H9 (cell line): ENCODE results near the gene CERKL. TPM values are rescaled to one million over a fixed set of nuclear protein-coding genes. Genes with fewer than 3 reads are reported as not detected.
A peak's percentile ranks its signal among the peaks of the same experiment; 100 is the strongest.

Experiments
- DNase-seq: peaks from one replicate; pipeline ENCODE4 v3.0.0-alpha.2; 2017
- H2AFZ ChIP-seq: one replicate; pipeline ENCODE4 v1.6.1; 2013; ENCODE audit warnings: mild to moderate bottlenecking, low read length, control low read depth, moderate library complexity
- H2AK5ac ChIP-seq: 2 replicates; pipeline ENCODE4 v1.6.1; 2013; ENCODE audit warnings: low read length, control low read depth, mixed read lengths; ENCODE audit not compliant: insufficient read length
- H2BK120ac ChIP-seq: one replicate; pipeline ENCODE4 v1.6.1; 2013; ENCODE audit warnings: low read depth, mild to moderate bottlenecking, low read length, control low read depth, inconsistent platforms; ENCODE audit not compliant: poor library complexity, severe bottlenecking
- H2BK12ac ChIP-seq: 2 replicates; pipeline ENCODE4 v1.6.1; 2013; ENCODE audit warnings: low read length, control low read depth, mixed read lengths, low read depth; ENCODE audit not compliant: insufficient read length
- H2BK15ac ChIP-seq: 2 replicates; pipeline ENCODE4 v1.6.1; 2013; ENCODE audit warnings: low read depth, low read length, control low read depth
- H2BK20ac ChIP-seq: one replicate; pipeline ENCODE4 v1.6.1; 2013; ENCODE audit warnings: low read depth, mild to moderate bottlenecking, low read length, control low read depth, inconsistent platforms; ENCODE audit not compliant: poor library complexity, severe bottlenecking
- H2BK5ac ChIP-seq: 2 replicates; pipeline ENCODE4 v1.6.1; 2013; ENCODE audit warnings: low read length, control low read depth, mixed read lengths; ENCODE audit not compliant: insufficient read length
- H3K14ac ChIP-seq: 2 replicates; pipeline ENCODE4 v1.6.1; 2013; ENCODE audit warnings: low read length, control low read depth; ENCODE audit not compliant: insufficient read depth
- H3K18ac ChIP-seq: 2 replicates; pipeline ENCODE4 v1.6.1; 2013; ENCODE audit warnings: low read depth, mild to moderate bottlenecking, mixed read lengths, low read length, control low read depth; ENCODE audit not compliant: insufficient read length
- H3K23ac ChIP-seq: 2 replicates; pipeline ENCODE4 v1.6.1; 2013; ENCODE audit warnings: low read length, control low read depth, mixed read lengths, low read depth; ENCODE audit not compliant: insufficient read length
- H3K23me2 ChIP-seq: 2 replicates; pipeline ENCODE4 v1.6.1; 2013; ENCODE audit warnings: low read depth, mild to moderate bottlenecking, mixed read lengths, low read length, control low read depth; ENCODE audit not compliant: insufficient read length, poor library complexity, severe bottlenecking
- H3K27ac ChIP-seq: 2 replicates; pipeline ENCODE4 v1.5.1; 2013; ENCODE audit warnings: low read length, control low read depth, mixed read lengths, low read depth; ENCODE audit not compliant: insufficient read length
- H3K27me3 ChIP-seq: 2 replicates; pipeline ENCODE4 v1.6.1; 2013; ENCODE audit warnings: low read length, control low read depth, inconsistent platforms; ENCODE audit not compliant: insufficient read depth
- H3K4ac ChIP-seq: 2 replicates; pipeline ENCODE4 v1.6.1; 2013; ENCODE audit warnings: low read depth, mild to moderate bottlenecking, control low read depth, inconsistent platforms, low read length, moderate library complexity
- H3K4me1 ChIP-seq: 2 replicates; pipeline ENCODE4 v1.6.1; 2013; ENCODE audit warnings: low read length, control low read depth, inconsistent platforms; ENCODE audit not compliant: insufficient read depth
- H3K4me2 ChIP-seq: 2 replicates; pipeline ENCODE4 v1.6.1; 2013; ENCODE audit warnings: low read length, control low read depth, mixed read lengths; ENCODE audit not compliant: insufficient read length, insufficient read depth
- H3K56ac ChIP-seq: 2 replicates; pipeline ENCODE4 v1.6.1; 2013; ENCODE audit warnings: low read depth, mild to moderate bottlenecking, mixed read lengths, low read length, control low read depth; ENCODE audit not compliant: insufficient read length
- H3K79me1 ChIP-seq: 2 replicates; pipeline ENCODE4 v1.6.1; 2013; ENCODE audit warnings: low read depth, mild to moderate bottlenecking, moderate library complexity, low read length, control low read depth, inconsistent platforms; ENCODE audit not compliant: insufficient read depth, poor library complexity, severe bottlenecking
- H3K79me2 ChIP-seq: 2 replicates; pipeline ENCODE4 v1.6.1; 2013; ENCODE audit warnings: low read length, control low read depth, inconsistent platforms; ENCODE audit not compliant: insufficient read depth
- H3K9ac ChIP-seq: 2 replicates; pipeline ENCODE4 v1.6.1; 2013; ENCODE audit warnings: low read length, control low read depth, mixed read lengths; ENCODE audit not compliant: insufficient read length; ENCODE audit errors: extremely low read depth
- H3K9me3 ChIP-seq: one replicate; pipeline ENCODE4 v1.6.1; 2013; ENCODE audit warnings: low read depth, low read length, inconsistent platforms; ENCODE audit not compliant: control insufficient read depth
- H3T11ph ChIP-seq: one replicate; pipeline ENCODE4 v1.6.1; 2013; ENCODE audit warnings: mild to moderate bottlenecking, low read length, control low read depth, inconsistent platforms
- H4K20me1 ChIP-seq: one replicate; pipeline ENCODE4 v1.6.1; 2013; ENCODE audit not compliant: control insufficient read depth, insufficient read length, insufficient read depth
- H4K5ac ChIP-seq: 2 replicates; pipeline ENCODE4 v1.6.1; 2013; ENCODE audit warnings: low read depth, mild to moderate bottlenecking, mixed read lengths, low read length, control low read depth; ENCODE audit not compliant: insufficient read length
- H4K8ac ChIP-seq: replicated peaks from 2 replicates; pipeline ENCODE4 v1.6.1; 2013; ENCODE audit warnings: low read length, control low read depth, mixed read lengths, low read depth; ENCODE audit not compliant: insufficient read length
- H4K91ac ChIP-seq: 2 replicates; pipeline ENCODE4 v1.6.1; 2013; ENCODE audit warnings: low read depth, mild to moderate bottlenecking, moderate library complexity, mixed read lengths, low read length, control low read depth; ENCODE audit not compliant: insufficient read length
- H3K27ac Mint-ChIP-seq, 3 experiments: 2 replicates in 2 of 3; 3 replicates in 1 of 3; pipeline ENCODE4 v1.8.0; 2020 to 2021; ENCODE audit warnings: mixed read lengths in 3 of 3, mild to moderate bottlenecking in 1 of 3, moderate library complexity in 1 of 3
- H3K27me3 Mint-ChIP-seq: 2 replicates; pipeline ENCODE4 v1.8.0; 2021; ENCODE audit warnings: low read depth, mild to moderate bottlenecking, moderate library complexity, mixed read lengths
- H3K36me3 Mint-ChIP-seq, 3 experiments: 2 replicates in 2 of 3; 3 replicates in 1 of 3; pipeline ENCODE4 v1.8.0; 2020 to 2021; ENCODE audit warnings: low read depth in 3 of 3, mixed read lengths in 3 of 3; ENCODE audit not compliant: insufficient read depth in 1 of 3
- H3K4me1 Mint-ChIP-seq, 2 experiments: 2 replicates each; pipeline ENCODE4 v1.8.0; 2020; ENCODE audit warnings: mixed read lengths in 2 of 2
- H3K4me3 Mint-ChIP-seq, 2 experiments: 2 replicates in 1 of 2; 3 replicates in 1 of 2; pipeline ENCODE4 v1.8.0; 2020 to 2021; ENCODE audit warnings: mild to moderate bottlenecking in 2 of 2, mixed read lengths in 2 of 2, moderate library complexity in 1 of 2
- H3K9me3 Mint-ChIP-seq, 2 experiments: 2 replicates in 1 of 2; 3 replicates in 1 of 2; pipeline ENCODE4 v1.8.0; 2020; ENCODE audit warnings: mild to moderate bottlenecking in 2 of 2, mixed read lengths in 2 of 2, moderate library complexity in 1 of 2
- WGBS: extraction: QIAGEN DNeasy Blood & Tissue Kit; methylation state at CpG from one replicate; pipeline ENCODE4 v1.1.7; 2013; ENCODE audit warnings: missing lambda C conversion rate, low lambda C conversion rate, mixed read lengths; ENCODE audit not compliant: insufficient read length; ENCODE audit errors: extremely low coverage; 5-methylcytosine and 5-hydroxymethylcytosine counted together
- total RNA-seq: library from RNA; stranded (reverse); gene quantifications from 2 replicates; pipeline ENCODE4 v1.2.1, GENCODE V29; 2021
- TF ChIP-seq, protein P1 (sequence below): fragments of 200-600 bp; sonication (generic); conservative IDR thresholded peaks from 3 replicates; pipeline ENCODE4 v1.8.0; 2021; ENCODE audit warnings: antibody characterized with exemption, mild to moderate bottlenecking

The CERKL gene
- total RNA-seq, 1 experiment from 2014 or later, result not detected

DNA sequence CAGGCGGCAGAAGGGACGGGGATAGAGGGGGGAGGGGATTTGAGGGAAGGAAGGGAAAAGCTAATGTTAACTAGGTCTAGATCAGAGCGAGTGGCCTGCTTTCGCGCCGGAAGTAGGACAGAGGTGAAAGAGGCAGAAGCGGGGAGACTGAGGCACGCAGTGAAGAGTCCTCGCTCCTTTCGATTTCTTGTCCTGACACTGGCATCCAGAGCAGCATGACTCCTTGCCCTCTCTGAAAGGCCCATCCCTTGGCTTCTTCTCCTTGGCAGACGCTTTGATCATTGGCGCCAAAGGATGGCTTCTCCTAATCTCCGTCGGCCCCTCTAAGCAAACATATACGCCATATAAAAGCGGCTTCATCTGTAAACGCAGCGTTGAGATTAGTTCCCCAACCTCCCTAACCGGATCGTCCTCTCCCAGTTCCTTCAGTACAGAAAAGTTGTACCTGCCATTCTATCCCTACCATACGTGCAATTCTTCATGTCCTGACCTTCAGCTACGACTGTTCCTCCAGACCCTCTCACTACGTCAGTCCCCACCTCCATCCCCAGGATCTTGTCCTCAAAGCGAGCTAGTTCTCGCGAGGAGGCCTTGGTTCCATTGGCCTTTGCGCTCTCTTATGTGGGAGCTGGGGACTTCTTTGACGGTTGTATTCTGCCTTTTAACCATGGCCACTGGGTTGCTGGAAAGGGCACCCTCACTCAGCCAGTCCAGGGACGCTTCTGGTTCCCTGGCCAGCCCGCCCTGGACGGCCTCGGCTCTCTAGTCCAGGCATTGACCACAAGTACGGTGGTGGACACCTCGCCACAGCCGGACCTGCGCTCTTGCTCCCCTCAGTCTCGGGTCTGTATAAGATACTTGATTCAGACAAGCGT lies 24.3 kb upstream of the CERKL start:
- Histone ChIP-seq H2BK120ac (no peak overlapping the region), H3K23ac (no peak overlapping the region), H3T11ph (no peak overlapping the region), H2AFZ (no peak overlapping the region), H3K9ac (no peak overlapping the region), H3K9me3 (no peaks in the 10 kb centered on the region), H2BK20ac (no peak overlapping the region), H3K18ac (no peak overlapping the region), H4K8ac (no peak overlapping the region), H2BK5ac (no peak overlapping the region), H4K91ac (no peak overlapping the region), H3K27ac (no peak overlapping the region), H2BK12ac (no peak overlapping the region), H3K4ac (no peak overlapping the region), H3K79me1 (no peaks in the 10 kb centered on the region), H3K23me2 (peaks cover 20% of the 10 kb centered on the region), H2AK5ac (no peak overlapping the region), H3K4me1 (peaks cover 6% of the 10 kb centered on the region; the same call in 1 of the 2 replicates), H3K14ac (no peak overlapping the region; the same call in 1 of the 2 replicates), H3K27me3 (peaks cover 71% of the 10 kb centered on the region), H4K5ac (no peak overlapping the region), H2BK15ac (no peak overlapping the region), H4K20me1 (no peaks in the 10 kb centered on the region), H3K56ac (no peak overlapping the region), H3K79me2 (no peaks in the 10 kb centered on the region), H3K4me2 (peak overlapping the region; percentile 97)
- Mint-ChIP-seq H3K36me3 (no peaks in the 10 kb centered on the region; a peak in 1 of 7 replicates), H3K4me1 (peaks cover 34 to 64% of the 10 kb centered on the region in 2 experiments), H3K27ac (no peak overlapping the region), H3K4me3 (peak overlapping the region; percentile 50 to 85), H3K9me3 (peaks cover 2 to 4% of the 10 kb centered on the region in 2 experiments; a peak in 3 of 5 replicates), H3K27me3 (peaks cover 98% of the 10 kb centered on the region)
- TF ChIP-seq, protein P1, sequence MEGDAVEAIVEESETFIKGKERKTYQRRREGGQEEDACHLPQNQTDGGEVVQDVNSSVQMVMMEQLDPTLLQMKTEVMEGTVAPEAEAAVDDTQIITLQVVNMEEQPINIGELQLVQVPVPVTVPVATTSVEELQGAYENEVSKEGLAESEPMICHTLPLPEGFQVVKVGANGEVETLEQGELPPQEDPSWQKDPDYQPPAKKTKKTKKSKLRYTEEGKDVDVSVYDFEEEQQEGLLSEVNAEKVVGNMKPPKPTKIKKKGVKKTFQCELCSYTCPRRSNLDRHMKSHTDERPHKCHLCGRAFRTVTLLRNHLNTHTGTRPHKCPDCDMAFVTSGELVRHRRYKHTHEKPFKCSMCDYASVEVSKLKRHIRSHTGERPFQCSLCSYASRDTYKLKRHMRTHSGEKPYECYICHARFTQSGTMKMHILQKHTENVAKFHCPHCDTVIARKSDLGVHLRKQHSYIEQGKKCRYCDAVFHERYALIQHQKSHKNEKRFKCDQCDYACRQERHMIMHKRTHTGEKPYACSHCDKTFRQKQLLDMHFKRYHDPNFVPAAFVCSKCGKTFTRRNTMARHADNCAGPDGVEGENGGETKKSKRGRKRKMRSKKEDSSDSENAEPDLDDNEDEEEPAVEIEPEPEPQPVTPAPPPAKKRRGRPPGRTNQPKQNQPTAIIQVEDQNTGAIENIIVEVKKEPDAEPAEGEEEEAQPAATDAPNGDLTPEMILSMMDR, result no peak
- no CpG with 5 or more reads among the region's 38 CpGs for WGBS
- peak; percentile 52 for DNase-seq
